HEK293T (cell line): ENCODE results near the gene SLC26A4.
"Not testable (repeated sequence)": the region's sequence is repeated elsewhere in the genome, so short reads cannot be mapped to it uniquely, and the experiment has no call there.

ENCODE experiments used
- CTCF ChIA-PET: fragments of 350-600 bp; formaldehyde crosslinking; extraction: SDS; loops from one replicate; lab custom pipeline; 2021; ENCODE audit warnings: antibody characterized with exemption, inconsistent platforms; lab: Yijun Ruan, JAX
- POLR2A ChIA-PET: fragments of 350-600 bp; formaldehyde crosslinking; extraction: SDS; loops from one replicate; lab custom pipeline; 2020; ENCODE audit warnings: antibody characterized with exemption, inconsistent platforms; lab: Yijun Ruan, JAX
- DNase-seq: peaks from one replicate; pipeline ENCODE4 v3.0.0; 2012; ENCODE audit warnings: mixed read lengths; ENCODE audit errors: extremely low spot score
- ARNT ChIP-seq: fragments of 450-650 bp; IDR thresholded peaks from 2 replicates; pipeline ENCODE4 v1.6.1; 2017; ENCODE audit warnings: mild to moderate bottlenecking
- BHLHE40 ChIP-seq: fragments of 450-650 bp; IDR thresholded peaks from 2 replicates; pipeline ENCODE4 v1.6.1; 2016; ENCODE audit warnings: mild to moderate bottlenecking, moderate library complexity, borderline replicate concordance
- CTBP1 ChIP-seq: fragments of 450-650 bp; IDR thresholded peaks from 2 replicates; pipeline ENCODE4 v1.6.1; 2016; ENCODE audit warnings: borderline replicate concordance
- ELF4 ChIP-seq: fragments of 450-650 bp; IDR thresholded peaks from 2 replicates; pipeline ENCODE4 v1.6.1; 2017; ENCODE audit warnings: antibody characterized with exemption
- FOXA1 ChIP-seq: fragments of 450-650 bp; IDR thresholded peaks from 2 replicates; pipeline ENCODE4 v1.6.1; 2016; ENCODE audit warnings: mild to moderate bottlenecking
- FOXK2 ChIP-seq: fragments of 450-650 bp; IDR thresholded peaks from 2 replicates; pipeline ENCODE4 v1.6.1; 2016; ENCODE audit warnings: mild to moderate bottlenecking
- FOXM1 ChIP-seq: fragments of 450-650 bp; IDR thresholded peaks from 2 replicates; pipeline ENCODE4 v1.6.1; 2017; ENCODE audit warnings: mild to moderate bottlenecking, borderline replicate concordance
- HDGF ChIP-seq: fragments of 450-650 bp; IDR thresholded peaks from 2 replicates; pipeline ENCODE4 v1.6.1; 2017; ENCODE audit warnings: antibody characterized with exemption, borderline replicate concordance
- L3MBTL2 ChIP-seq: fragments of 450-650 bp; conservative IDR thresholded peaks from 2 replicates; pipeline ENCODE4 v1.6.1; 2016; ENCODE audit warnings: mild to moderate bottlenecking
- LEF1 ChIP-seq: fragments of 450-650 bp; IDR thresholded peaks from 2 replicates; pipeline ENCODE4 v1.6.1; 2017; ENCODE audit warnings: mild to moderate bottlenecking, borderline replicate concordance
- NFRKB ChIP-seq: fragments of 450-650 bp; IDR thresholded peaks from 2 replicates; pipeline ENCODE4 v1.6.1; 2016; ENCODE audit warnings: mild to moderate bottlenecking, moderate library complexity
- PKNOX1 ChIP-seq: fragments of 450-650 bp; IDR thresholded peaks from 2 replicates; pipeline ENCODE4 v1.6.1; 2016
- SP1 ChIP-seq: fragments of 450-650 bp; IDR thresholded peaks from 2 replicates; pipeline ENCODE4 v1.6.1; 2017
- SUZ12 ChIP-seq: fragments of 450-650 bp; IDR thresholded peaks from 2 replicates; pipeline ENCODE4 v1.6.1; 2016; ENCODE audit warnings: mild to moderate bottlenecking
- TARDBP ChIP-seq: fragments of 450-650 bp; IDR thresholded peaks from 2 replicates; pipeline ENCODE4 v1.6.1; 2016
- ZNF384 ChIP-seq: fragments of 450-650 bp; IDR thresholded peaks from 2 replicates; pipeline ENCODE4 v1.6.1; 2016

Gene SLC26A4

GRCh38 chr7:107632492-107632865 lies 28.1 kb upstream of the SLC26A4 start:
- POLR2A ChIA-PET: no interaction called here
- no peak for DNase-seq
- CTCF ChIA-PET: no interaction called here
- TF ChIP-seq NFRKB (no peak), ZNF384 (no peak), ELF4 (no peak), FOXA1 (no peak), TARDBP (no peak), ARNT (no peak), LEF1 (no peak), SUZ12 (no peak), PKNOX1 (no peak), FOXM1 (no peak), HDGF (no peak), FOXK2 (no peak), SP1 (no peak), CTBP1 (no peak), BHLHE40 (no peak), L3MBTL2 (no peak)

GRCh38 chr7:107638594-107638993 lies 22.0 kb upstream of the SLC26A4 start:
- TF ChIP-seq NFRKB (no peak), ARNT (no peak), HDGF (no peak), PKNOX1 (no peak), L3MBTL2 (no peak), FOXM1 (no peak), SP1 (no peak), BHLHE40 (no peak), LEF1 (no peak)
- no peak for DNase-seq
- ChIA-PET POLR2A (no interaction called here), CTCF (no interaction called here)

- CTCF ChIA-PET, DNase-seq, POLR2A ChIA-PET: not testable (repeated sequence)
These were observed 21.6 kb upstream of the SLC26A4 start for GRCh38 chr7:107639070-107639469.

GRCh38 chr7:107641676-107642075 lies 19.0 kb upstream of the SLC26A4 start:
- POLR2A ChIA-PET: no interaction called here
- DNase-seq: no peak
- no peak for TF ChIP-seq FOXK2
- TF ChIP-seq ZNF384: no peak
- no peak for TF ChIP-seq ARNT
- no peak for TF ChIP-seq FOXM1
- TF ChIP-seq SP1: no peak
- TF ChIP-seq TARDBP: no peak
- TF ChIP-seq BHLHE40: no peak
- no peak for TF ChIP-seq HDGF
- no peak for TF ChIP-seq ELF4
- TF ChIP-seq L3MBTL2: no peak
- TF ChIP-seq NFRKB: no peak
- TF ChIP-seq LEF1: no peak
- no peak for TF ChIP-seq SUZ12
- TF ChIP-seq CTBP1: no peak
- no peak for TF ChIP-seq PKNOX1
- no peak for TF ChIP-seq FOXA1
- CTCF ChIA-PET: no interaction called here

- ChIA-PET POLR2A (no interaction called here), CTCF (interaction anchor here (0.5 kb wide), 1 partner anchor 15 kb away, joined by 3 read pairs; no protein-coding TSS in a partner anchor)
- no peak for DNase-seq
- TF ChIP-seq ARNT (no peak), ELF4 (no peak), NFRKB (no peak)
These were observed 18.1 kb upstream of the SLC26A4 start for GRCh38 chr7:107642501-107642900.

GRCh38 chr7:107643407-107643806 lies 17.2 kb upstream of the SLC26A4 start:
- ChIA-PET POLR2A (no interaction called here), CTCF (interaction anchor here (0.5 kb wide), 1 partner anchor 16 kb away, joined by 3 read pairs; no protein-coding TSS in a partner anchor)
- TF ChIP-seq SUZ12: no peak
- no peak for DNase-seq

GRCh38 chr7:107643938-107644308 lies 16.7 kb upstream of the SLC26A4 start:
- DNase-seq: no peak
- CTCF ChIA-PET: no interaction called here
- POLR2A ChIA-PET: no interaction called here
- TF ChIP-seq L3MBTL2: no peak
- TF ChIP-seq NFRKB: no peak
- no peak for TF ChIP-seq TARDBP
- no peak for TF ChIP-seq BHLHE40
- no peak for TF ChIP-seq ARNT
- no peak for TF ChIP-seq FOXA1
- no peak for TF ChIP-seq SP1
- no peak for TF ChIP-seq HDGF
- no peak for TF ChIP-seq CTBP1
- no peak for TF ChIP-seq LEF1
- TF ChIP-seq SUZ12: no peak
- no peak for TF ChIP-seq FOXM1
- no peak for TF ChIP-seq PKNOX1
- no peak for TF ChIP-seq ELF4
